ENCODE measurements around the gene RPL10A. TPM values are rescaled to one million over a fixed set of nuclear protein-coding genes. Genes with fewer than 3 reads are reported as not detected.

RPL10A gene
- total RNA-seq, 1 donor from 2014 or later, result 1,245 TPM

- no peak for TF ChIP-seq CTCF (IDR thresholded peaks at IDR 0.05)
- no peak overlapping the region for H3K4me3 Mint-ChIP-seq (ENCODE audit: unreplicated experiment)
- H3K27me3 Mint-ChIP-seq (ENCODE audit: unreplicated experiment), result no peaks in the 10 kb centered on the region
- peaks cover 22% of the 10 kb centered on the region for H3K36me3 Mint-ChIP-seq (ENCODE audit: unreplicated experiment)
- peak overlapping the region; percentile 63 for H3K27ac Mint-ChIP-seq (ENCODE audit: unreplicated experiment)
- no peaks in the 10 kb centered on the region for H3K9me3 Mint-ChIP-seq (ENCODE audit: unreplicated experiment)
- no peak for DNase-seq (ENCODE audit: extremely low spot score, unreplicated experiment)
- peaks cover 39% of the 10 kb centered on the region for H3K4me1 Mint-ChIP-seq (ENCODE audit: unreplicated experiment)
These were observed 3.7 kb downstream of the RPL10A start for GRCh38 chr6:35471836-35472345.

- no peaks in the 10 kb centered on the region for H3K27me3 Mint-ChIP-seq (ENCODE audit: unreplicated experiment)
- H3K36me3 Mint-ChIP-seq (ENCODE audit: unreplicated experiment), result peaks cover 25% of the 10 kb centered on the region
- no peak for DNase-seq (ENCODE audit: extremely low spot score, unreplicated experiment)
- no peak overlapping the region for H3K27ac Mint-ChIP-seq (ENCODE audit: unreplicated experiment)
- peaks cover 32% of the 10 kb centered on the region for H3K4me1 Mint-ChIP-seq (ENCODE audit: unreplicated experiment)
- no peaks in the 10 kb centered on the region for H3K9me3 Mint-ChIP-seq (ENCODE audit: unreplicated experiment)
- H3K4me3 Mint-ChIP-seq (ENCODE audit: unreplicated experiment), result no peak overlapping the region
- TF ChIP-seq CTCF (IDR thresholded peaks at IDR 0.05), result no peak
These were observed 5.1 kb downstream of the RPL10A start for GRCh38 chr6:35473075-35473849.

GRCh38 chr6:35473850-35474130, 5.6 kb downstream of the RPL10A start:
- no peak for DNase-seq (ENCODE audit: extremely low spot score, unreplicated experiment)
- Mint-ChIP-seq H3K27ac (ENCODE audit: unreplicated experiment) (peak overlapping the region; percentile 44), H3K36me3 (ENCODE audit: unreplicated experiment) (peaks cover 28% of the 10 kb centered on the region), H3K27me3 (ENCODE audit: unreplicated experiment) (no peaks in the 10 kb centered on the region), H3K9me3 (ENCODE audit: unreplicated experiment) (no peaks in the 10 kb centered on the region), H3K4me1 (ENCODE audit: unreplicated experiment) (peaks cover 32% of the 10 kb centered on the region), H3K4me3 (ENCODE audit: unreplicated experiment) (no peak overlapping the region)
- no peak for TF ChIP-seq CTCF (IDR thresholded peaks at IDR 0.05)

- no peak overlapping the region for H3K4me3 Mint-ChIP-seq (ENCODE audit: unreplicated experiment)
- peaks cover 25% of the 10 kb centered on the region for H3K36me3 Mint-ChIP-seq (ENCODE audit: unreplicated experiment)
- H3K9me3 Mint-ChIP-seq (ENCODE audit: unreplicated experiment), result no peaks in the 10 kb centered on the region
- H3K27me3 Mint-ChIP-seq (ENCODE audit: unreplicated experiment), result no peaks in the 10 kb centered on the region
- H3K4me1 Mint-ChIP-seq (ENCODE audit: unreplicated experiment), result peaks cover 31% of the 10 kb centered on the region
- peak overlapping the region; percentile 44 for H3K27ac Mint-ChIP-seq (ENCODE audit: unreplicated experiment)
- no peak for DNase-seq (ENCODE audit: extremely low spot score, unreplicated experiment)
- TF ChIP-seq CTCF (IDR thresholded peaks at IDR 0.05), result no peak
These were observed 6.1 kb downstream of the RPL10A start for GRCh38 chr6:35474131-35474941.

DNA sequence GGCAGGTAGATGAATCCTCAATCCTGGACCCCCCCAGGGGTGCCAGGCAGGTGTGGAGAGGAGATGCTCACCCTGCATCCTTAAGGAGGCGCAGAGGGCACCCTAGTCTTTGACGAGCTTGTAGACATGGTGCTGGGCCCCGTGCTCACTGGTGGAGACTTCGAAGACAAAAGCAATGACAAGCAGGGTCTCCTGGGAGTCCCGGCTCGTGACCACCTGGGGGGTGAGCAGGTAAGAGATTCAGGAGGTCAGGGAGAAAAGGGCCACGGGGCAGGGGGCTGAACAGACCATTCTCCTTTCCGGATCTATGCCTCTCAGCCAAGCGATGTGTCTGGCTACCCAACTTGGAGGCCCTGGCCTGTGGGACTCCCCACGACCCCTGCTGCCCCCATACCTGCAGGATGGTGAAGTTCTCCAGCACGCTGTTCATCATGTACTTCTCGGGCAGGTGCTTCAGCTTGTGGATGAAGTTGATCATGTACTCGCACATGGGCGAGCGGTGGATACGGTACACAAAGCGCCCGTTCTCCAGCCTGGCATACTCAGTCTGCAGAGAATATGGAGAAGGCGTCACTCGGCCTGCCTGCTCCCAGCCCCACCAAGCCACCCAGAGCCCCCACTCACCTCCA, 6.9 kb downstream of the RPL10A start:
- no peak for TF ChIP-seq CTCF (IDR thresholded peaks at IDR 0.05)
- no peaks in the 10 kb centered on the region for H3K9me3 Mint-ChIP-seq (ENCODE audit: unreplicated experiment)
- H3K36me3 Mint-ChIP-seq (ENCODE audit: unreplicated experiment), result peaks cover 20% of the 10 kb centered on the region
- H3K4me3 Mint-ChIP-seq (ENCODE audit: unreplicated experiment), result no peak overlapping the region
- peaks cover 29% of the 10 kb centered on the region for H3K4me1 Mint-ChIP-seq (ENCODE audit: unreplicated experiment)
- H3K27ac Mint-ChIP-seq (ENCODE audit: unreplicated experiment), result no peak overlapping the region
- no peaks in the 10 kb centered on the region for H3K27me3 Mint-ChIP-seq (ENCODE audit: unreplicated experiment)
- DNase-seq (ENCODE audit: extremely low spot score, unreplicated experiment), result no peak
